HepG2 (cell line): ENCODE data around the gene THEM5. TPM values are rescaled to one million over a fixed set of nuclear protein-coding genes. Genes with fewer than 3 reads are reported as not detected.

Experiments used
- CBFB ChIP-seq: sonication (generic); formaldehyde crosslinking; IDR thresholded peaks from 2 replicates; pipeline ENCODE4 v1.4.0; 2020; ENCODE audit warnings: missing genetic modification reagents
- CEBPB ChIP-seq: IDR thresholded peaks from 2 replicates; pipeline ENCODE4 v1.6.1; 2011; ENCODE audit warnings: low read depth, low read length, improper control_type of control experiment, borderline replicate concordance
- DNMT3B ChIP-seq: conservative IDR thresholded peaks from 2 replicates; pipeline ENCODE4 v1.6.1; 2016; ENCODE audit warnings: missing biosample characterization, control low read depth
- EHMT2 ChIP-seq: fragments of 200-600 bp; sonication (generic); IDR thresholded peaks from 2 replicates; pipeline ENCODE4 v1.7.0; 2017; ENCODE audit warnings: antibody characterized with exemption, low read depth, low read length, borderline replicate concordance
- GABPA ChIP-seq, 2 experiments: IDR thresholded peaks; 2 replicates each; pipeline ENCODE4 v1.6.1; 2011 to 2016; ENCODE audit warnings: low read depth in 2 of 2, low read length in 1 of 2, missing biosample characterization in 1 of 2, missing genetic modification characterization in 1 of 2
- HMGA1 ChIP-seq: sonication (generic); formaldehyde crosslinking; conservative IDR thresholded peaks from 2 replicates; pipeline ENCODE4 v1.4.0; 2020; ENCODE audit warnings: missing genetic modification reagents
- MED8 ChIP-seq: sonication (generic); formaldehyde crosslinking; IDR thresholded peaks from 2 replicates; pipeline ENCODE4 v1.8.1; 2023; ENCODE audit warnings: mild to moderate bottlenecking, missing genetic modification reagents; ENCODE audit not compliant: insufficient replicate concordance
- ONECUT2 ChIP-seq: sonication (generic); formaldehyde crosslinking; IDR thresholded peaks from 2 replicates; pipeline ENCODE4 v1.4.0; 2020; ENCODE audit warnings: missing genetic modification reagents
- PHB2 ChIP-seq: fragments of 450-650 bp; IDR thresholded peaks from 2 replicates; pipeline ENCODE4 v1.6.1; 2018; ENCODE audit not compliant: partially characterized antibody
- TOE1 ChIP-seq: sonication (generic); formaldehyde crosslinking; IDR thresholded peaks from 2 replicates; pipeline ENCODE4 v1.4.0; 2020; ENCODE audit warnings: mild to moderate bottlenecking, missing genetic modification reagents
- ZNF7 ChIP-seq: IDR thresholded peaks from 2 replicates; pipeline ENCODE4 v1.6.1; 2016; ENCODE audit warnings: missing biosample characterization, missing genetic modification reagents
- ZNF737 ChIP-seq: sonication (generic); formaldehyde crosslinking; IDR thresholded peaks from 2 replicates; pipeline ENCODE4 v1.5.0; 2020; ENCODE audit warnings: missing genetic modification reagents, mild to moderate bottlenecking, borderline replicate concordance
- ZSCAN29 ChIP-seq: sonication (generic); formaldehyde crosslinking; conservative IDR thresholded peaks from 2 replicates; pipeline ENCODE4 v1.4.0; 2020; ENCODE audit warnings: mild to moderate bottlenecking, missing genetic modification reagents
- polyA plus RNA-seq, 8 experiments: library from polyadenylated mRNA; depleted of rRNA in 3 of 8; stranded (reverse) in 7 of 8; unstranded in 1 of 8; fragments of >200 nt; fragmentation: Illumina TruSeq in 4 of 8; extraction: Trizol in 4 of 8; gene quantifications; 2 replicates each; pipeline versions ENCODE4 v1.2.1 to v1.2.3, GENCODE V29; 2011 to 2016; ENCODE audit warnings: low read depth in 4 of 8, missing spikeins in 1 of 8, mixed read lengths in 1 of 8; ENCODE audit not compliant: insufficient read depth in 1 of 8
- total RNA-seq, 5 experiments: library from RNA; depleted of rRNA; stranded (reverse); fragments of >200 nt; fragmentation: Illumina TruSeq; extraction: Trizol; gene quantifications; 2 replicates each; pipeline ENCODE4 v1.2.3, GENCODE V29; 2016; ENCODE audit warnings: low read depth in 1 of 5
- TF ChIP-seq, protein P1 (sequence below): sonication (generic); formaldehyde crosslinking; IDR thresholded peaks from 2 replicates; pipeline ENCODE4 v1.5.0; 2020; ENCODE audit warnings: mild to moderate bottlenecking, missing genetic modification reagents, moderate library complexity
- TF ChIP-seq, protein P2 (sequence below): sonication (generic); formaldehyde crosslinking; IDR thresholded peaks from 2 replicates; pipeline ENCODE4 v1.5.1; 2020; ENCODE audit warnings: missing genetic modification reagents, mild to moderate bottlenecking, borderline replicate concordance
- TF ChIP-seq, protein P3 (sequence below): sonication (generic); formaldehyde crosslinking; IDR thresholded peaks from 2 replicates; pipeline ENCODE4 v1.5.1; 2020; ENCODE audit warnings: mild to moderate bottlenecking, missing genetic modification reagents, borderline replicate concordance
- TF ChIP-seq, protein P4 (sequence below): sonication (generic); formaldehyde crosslinking; IDR thresholded peaks from 2 replicates; pipeline ENCODE4 v1.8.1; 2023; ENCODE audit warnings: missing genetic modification reagents, inconsistent platforms, borderline replicate concordance
- TF ChIP-seq, protein P5 (sequence below): sonication (generic); formaldehyde crosslinking; IDR thresholded peaks from 2 replicates; pipeline ENCODE4 v1.4.0; 2020; ENCODE audit warnings: missing genetic modification reagents, borderline replicate concordance
- TF ChIP-seq, protein P6 (sequence below): sonication (generic); formaldehyde crosslinking; IDR thresholded peaks from 2 replicates; pipeline ENCODE4 v1.4.0; 2020; ENCODE audit warnings: missing genetic modification reagents

The THEM5 gene
- total and polyA plus RNA-seq, 2 of the 13 experiments (the other 11 are each of a cell fraction or from before 2014, with no cell fraction given): not detected

DNA sequence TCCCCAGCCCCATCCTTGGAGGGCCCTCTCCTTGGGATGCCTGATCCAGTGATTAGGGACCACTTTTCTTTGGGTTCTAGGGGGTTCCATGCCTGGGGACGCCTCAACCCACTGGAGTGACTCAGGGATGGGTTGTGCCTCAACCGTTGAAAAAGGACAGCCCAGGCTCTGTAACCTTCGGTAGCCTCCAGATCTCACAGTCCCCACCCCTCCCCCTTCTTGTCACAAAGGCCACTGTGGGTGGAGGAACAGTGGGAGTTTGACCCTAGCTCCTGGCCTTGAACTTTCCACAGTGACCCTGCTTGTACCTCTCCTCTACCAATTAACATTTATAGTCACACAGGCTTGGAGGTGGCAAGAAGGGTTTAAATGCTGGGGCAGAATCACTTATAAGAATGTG lies 19.3 kb downstream of the THEM5 start (continued):
- TF ChIP-seq MED8 (CRISPR knock-in tag) (no peak), GABPA (IDR thresholded peaks at IDR 0.05; ENCODE audit: low read depth, low read length) (no peak), GABPA (CRISPR knock-in tag; IDR thresholded peaks at IDR 0.05; ENCODE audit: low read depth) (no peak), ZNF737 (CRISPR knock-in tag) (no peak), HMGA1 (CRISPR knock-in tag) (no peak), CBFB (no peak), ZSCAN29 (no peak), CEBPB (no peak), EHMT2 (no peak), TOE1 (CRISPR knock-in tag) (no peak), ONECUT2 (CRISPR knock-in tag) (no peak), ZNF7 (CRISPR knock-in tag) (no peak), PHB2 (no peak), DNMT3B (CRISPR knock-in tag) (no peak)
- TF ChIP-seq, protein P1, sequence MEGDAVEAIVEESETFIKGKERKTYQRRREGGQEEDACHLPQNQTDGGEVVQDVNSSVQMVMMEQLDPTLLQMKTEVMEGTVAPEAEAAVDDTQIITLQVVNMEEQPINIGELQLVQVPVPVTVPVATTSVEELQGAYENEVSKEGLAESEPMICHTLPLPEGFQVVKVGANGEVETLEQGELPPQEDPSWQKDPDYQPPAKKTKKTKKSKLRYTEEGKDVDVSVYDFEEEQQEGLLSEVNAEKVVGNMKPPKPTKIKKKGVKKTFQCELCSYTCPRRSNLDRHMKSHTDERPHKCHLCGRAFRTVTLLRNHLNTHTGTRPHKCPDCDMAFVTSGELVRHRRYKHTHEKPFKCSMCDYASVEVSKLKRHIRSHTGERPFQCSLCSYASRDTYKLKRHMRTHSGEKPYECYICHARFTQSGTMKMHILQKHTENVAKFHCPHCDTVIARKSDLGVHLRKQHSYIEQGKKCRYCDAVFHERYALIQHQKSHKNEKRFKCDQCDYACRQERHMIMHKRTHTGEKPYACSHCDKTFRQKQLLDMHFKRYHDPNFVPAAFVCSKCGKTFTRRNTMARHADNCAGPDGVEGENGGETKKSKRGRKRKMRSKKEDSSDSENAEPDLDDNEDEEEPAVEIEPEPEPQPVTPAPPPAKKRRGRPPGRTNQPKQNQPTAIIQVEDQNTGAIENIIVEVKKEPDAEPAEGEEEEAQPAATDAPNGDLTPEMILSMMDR (CRISPR knock-in tag): no peak
- TF ChIP-seq, protein P2, sequence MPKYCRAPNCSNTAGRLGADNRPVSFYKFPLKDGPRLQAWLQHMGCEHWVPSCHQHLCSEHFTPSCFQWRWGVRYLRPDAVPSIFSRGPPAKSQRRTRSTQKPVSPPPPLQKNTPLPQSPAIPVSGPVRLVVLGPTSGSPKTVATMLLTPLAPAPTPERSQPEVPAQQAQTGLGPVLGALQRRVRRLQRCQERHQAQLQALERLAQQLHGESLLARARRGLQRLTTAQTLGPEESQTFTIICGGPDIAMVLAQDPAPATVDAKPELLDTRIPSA: no peak
- TF ChIP-seq, protein P3, sequence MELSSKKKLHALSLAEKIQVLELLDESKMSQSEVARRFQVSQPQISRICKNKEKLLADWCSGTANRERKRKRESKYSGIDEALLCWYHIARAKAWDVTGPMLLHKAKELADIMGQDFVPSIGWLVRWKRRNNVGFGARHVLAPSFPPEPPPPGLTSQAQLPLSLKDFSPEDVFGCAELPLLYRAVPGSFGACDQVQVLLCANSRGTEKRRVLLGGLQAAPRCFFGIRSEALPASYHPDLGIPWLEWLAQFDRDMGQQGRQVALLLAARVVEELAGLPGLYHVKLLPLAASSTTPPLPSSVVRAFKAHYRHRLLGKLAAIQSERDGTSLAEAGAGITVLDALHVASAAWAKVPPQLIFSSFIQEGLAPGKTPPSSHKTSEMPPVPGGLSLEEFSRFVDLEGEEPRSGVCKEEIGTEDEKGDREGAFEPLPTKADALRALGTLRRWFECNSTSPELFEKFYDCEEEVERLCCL: no peak
- TF ChIP-seq, protein P4, sequence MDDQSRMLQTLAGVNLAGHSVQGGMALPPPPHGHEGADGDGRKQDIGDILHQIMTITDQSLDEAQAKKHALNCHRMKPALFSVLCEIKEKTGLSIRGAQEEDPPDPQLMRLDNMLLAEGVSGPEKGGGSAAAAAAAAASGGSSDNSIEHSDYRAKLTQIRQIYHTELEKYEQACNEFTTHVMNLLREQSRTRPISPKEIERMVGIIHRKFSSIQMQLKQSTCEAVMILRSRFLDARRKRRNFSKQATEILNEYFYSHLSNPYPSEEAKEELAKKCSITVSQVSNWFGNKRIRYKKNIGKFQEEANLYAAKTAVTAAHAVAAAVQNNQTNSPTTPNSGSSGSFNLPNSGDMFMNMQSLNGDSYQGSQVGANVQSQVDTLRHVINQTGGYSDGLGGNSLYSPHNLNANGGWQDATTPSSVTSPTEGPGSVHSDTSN (CRISPR knock-in tag): no peak
- TF ChIP-seq, protein P5, sequence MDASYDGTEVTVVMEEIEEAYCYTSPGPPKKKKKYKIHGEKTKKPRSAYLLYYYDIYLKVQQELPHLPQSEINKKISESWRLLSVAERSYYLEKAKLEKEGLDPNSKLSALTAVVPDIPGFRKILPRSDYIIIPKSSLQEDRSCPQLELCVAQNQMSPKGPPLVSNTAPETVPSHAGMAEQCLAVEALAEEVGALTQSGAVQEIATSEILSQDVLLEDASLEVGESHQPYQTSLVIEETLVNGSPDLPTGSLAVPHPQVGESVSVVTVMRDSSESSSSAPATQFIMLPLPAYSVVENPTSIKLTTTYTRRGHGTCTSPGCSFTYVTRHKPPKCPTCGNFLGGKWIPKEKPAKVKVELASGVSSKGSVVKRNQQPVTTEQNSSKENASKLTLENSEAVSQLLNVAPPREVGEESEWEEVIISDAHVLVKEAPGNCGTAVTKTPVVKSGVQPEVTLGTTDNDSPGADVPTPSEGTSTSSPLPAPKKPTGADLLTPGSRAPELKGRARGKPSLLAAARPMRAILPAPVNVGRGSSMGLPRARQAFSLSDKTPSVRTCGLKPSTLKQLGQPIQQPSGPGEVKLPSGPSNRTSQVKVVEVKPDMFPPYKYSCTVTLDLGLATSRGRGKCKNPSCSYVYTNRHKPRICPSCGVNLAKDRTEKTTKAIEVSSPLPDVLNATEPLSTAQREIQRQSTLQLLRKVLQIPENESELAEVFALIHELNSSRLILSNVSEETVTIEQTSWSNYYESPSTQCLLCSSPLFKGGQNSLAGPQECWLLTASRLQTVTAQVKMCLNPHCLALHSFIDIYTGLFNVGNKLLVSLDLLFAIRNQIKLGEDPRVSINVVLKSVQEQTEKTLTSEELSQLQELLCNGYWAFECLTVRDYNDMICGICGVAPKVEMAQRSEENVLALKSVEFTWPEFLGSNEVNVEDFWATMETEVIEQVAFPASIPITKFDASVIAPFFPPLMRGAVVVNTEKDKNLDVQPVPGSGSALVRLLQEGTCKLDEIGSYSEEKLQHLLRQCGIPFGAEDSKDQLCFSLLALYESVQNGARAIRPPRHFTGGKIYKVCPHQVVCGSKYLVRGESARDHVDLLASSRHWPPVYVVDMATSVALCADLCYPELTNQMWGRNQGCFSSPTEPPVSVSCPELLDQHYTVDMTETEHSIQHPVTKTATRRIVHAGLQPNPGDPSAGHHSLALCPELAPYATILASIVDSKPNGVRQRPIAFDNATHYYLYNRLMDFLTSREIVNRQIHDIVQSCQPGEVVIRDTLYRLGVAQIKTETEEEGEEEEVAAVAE: no peak
- TF ChIP-seq, protein P6, sequence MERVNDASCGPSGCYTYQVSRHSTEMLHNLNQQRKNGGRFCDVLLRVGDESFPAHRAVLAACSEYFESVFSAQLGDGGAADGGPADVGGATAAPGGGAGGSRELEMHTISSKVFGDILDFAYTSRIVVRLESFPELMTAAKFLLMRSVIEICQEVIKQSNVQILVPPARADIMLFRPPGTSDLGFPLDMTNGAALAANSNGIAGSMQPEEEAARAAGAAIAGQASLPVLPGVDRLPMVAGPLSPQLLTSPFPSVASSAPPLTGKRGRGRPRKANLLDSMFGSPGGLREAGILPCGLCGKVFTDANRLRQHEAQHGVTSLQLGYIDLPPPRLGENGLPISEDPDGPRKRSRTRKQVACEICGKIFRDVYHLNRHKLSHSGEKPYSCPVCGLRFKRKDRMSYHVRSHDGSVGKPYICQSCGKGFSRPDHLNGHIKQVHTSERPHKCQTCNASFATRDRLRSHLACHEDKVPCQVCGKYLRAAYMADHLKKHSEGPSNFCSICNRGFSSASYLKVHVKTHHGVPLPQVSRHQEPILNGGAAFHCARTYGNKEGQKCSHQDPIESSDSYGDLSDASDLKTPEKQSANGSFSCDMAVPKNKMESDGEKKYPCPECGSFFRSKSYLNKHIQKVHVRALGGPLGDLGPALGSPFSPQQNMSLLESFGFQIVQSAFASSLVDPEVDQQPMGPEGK (CRISPR knock-in tag): peak; percentile 33; the same call in 1 of the 2 replicates
